K562 (cell line): ENCODE results near the gene KNDC1. TPM values are rescaled to one million over a fixed set of nuclear protein-coding genes. Genes with fewer than 3 reads are reported as not detected.

ENCODE experiments used
- ATAC-seq: fragments of 200-7000 bp; cut with Tn5 transposase; 3 replicates; pipeline ENCODE4 v1.9.1; 2020; ENCODE audit warnings: moderate library complexity
- BruUV-seq: library from RNA; stranded (reverse); fragments of 400-500 nt; replicated peaks from 2 replicates; lab custom pipeline; 2021; lab: Mats Ljungman, UMichigan
- CTCF ChIA-PET: fragments of 300-600 bp; formaldehyde crosslinking; extraction: SDS; loops from one replicate; lab custom pipeline; 2021; ENCODE audit warnings: low intra/inter-chr PET ratio; lab: Yijun Ruan, JAX
- POLR2A ChIA-PET: fragments of 300-600, 350-650 bp; sonication (Branson Sonifier 250); formaldehyde crosslinking; extraction: SDS; loops from one replicate; lab custom pipeline; 2021; ENCODE audit warnings: antibody characterized with exemption, inconsistent platforms; lab: Yijun Ruan, JAX
- DNase-seq, 4 experiments: peaks; one replicate each; pipeline versions ENCODE4 v3.0.0 to v3.0.0-alpha.2; 2011 to 2018; ENCODE audit warnings: low spot score in 3 of 4, mixed read lengths in 3 of 4; ENCODE audit errors: extremely low read depth in 1 of 4
- FAIRE-seq: peaks from 2 replicates; lab custom pipeline; 2011; peaks lifted over from hg19 to GRCh38; lab: Jason Lieb, UNC
- H2AFZ ChIP-seq: 2 replicates; pipeline ENCODE4 v1.6.0; 2011; ENCODE audit warnings: low read depth, low read length, control low read depth, inconsistent platforms
- H3K27ac ChIP-seq: fragments of 200-600 bp; 3 replicates; pipeline ENCODE4 v1.8.0; 2011; ENCODE audit warnings: low read depth, mild to moderate bottlenecking, control low read depth, inconsistent platforms, low read length, moderate library complexity, mixed read lengths; ENCODE audit errors: extremely low read depth
- H3K27me3 ChIP-seq, 2 experiments: fragments of 300-600 bp in 1 of 2; 2 replicates in 1 of 2; 3 replicates in 1 of 2; pipeline versions ENCODE4 v1.6.0 to v1.8.0; 2011; ENCODE audit warnings: inconsistent platforms in 2 of 2, low read length in 2 of 2, mild to moderate bottlenecking in 1 of 2, mixed read lengths in 1 of 2, moderate library complexity in 1 of 2; ENCODE audit not compliant: control insufficient read depth in 2 of 2, insufficient read depth in 2 of 2
- H3K36me3 ChIP-seq: fragments of 300-600 bp; 3 replicates; pipeline ENCODE4 v1.8.0; 2011; ENCODE audit warnings: mild to moderate bottlenecking, low read length, inconsistent platforms; ENCODE audit not compliant: control insufficient read depth, insufficient read depth
- H3K4me1 ChIP-seq, 2 experiments: fragments of 200-600 bp in 1 of 2; replicated peaks in 1 of 2; 2 replicates in 1 of 2; 3 replicates in 1 of 2; pipeline versions ENCODE4 v1.5.1 to v1.8.0; 2011; ENCODE audit warnings: inconsistent platforms in 2 of 2, low read length in 2 of 2, mild to moderate bottlenecking in 1 of 2, mixed read lengths in 1 of 2, moderate library complexity in 1 of 2; ENCODE audit not compliant: control insufficient read depth in 2 of 2, insufficient read depth in 2 of 2
- H3K4me2 ChIP-seq: 2 replicates; pipeline ENCODE4 v1.6.1; 2011; ENCODE audit warnings: low read length, control low read depth, inconsistent platforms, mixed read lengths; ENCODE audit not compliant: insufficient read depth
- H3K4me3 ChIP-seq: fragments of 200-600 bp; sonication (generic), shearing (Covaris generic); 2 replicates; pipeline ENCODE4 v1.5.1; 2016; ENCODE audit warnings: control low read depth, inconsistent platforms
- H3K79me2 ChIP-seq: fragments of 200-600 bp; 3 replicates; pipeline ENCODE4 v1.8.0; 2011; ENCODE audit warnings: low read length, inconsistent platforms; ENCODE audit not compliant: control insufficient read depth, insufficient read depth
- H3K9ac ChIP-seq, 2 experiments: 2 replicates each; pipeline versions ENCODE4 v1.6.0 to v1.6.1; 2011; ENCODE audit warnings: low read depth in 2 of 2, low read length in 2 of 2, control low read depth in 1 of 2, inconsistent platforms in 1 of 2, mild to moderate bottlenecking in 1 of 2, mixed read lengths in 1 of 2; ENCODE audit not compliant: insufficient read depth in 1 of 2
- H3K9me1 ChIP-seq: one replicate; pipeline ENCODE4 v1.6.0; 2011; ENCODE audit warnings: inconsistent platforms, mild to moderate bottlenecking, low read length, moderate library complexity; ENCODE audit not compliant: control insufficient read depth, insufficient read depth
- H3K9me3 ChIP-seq: replicated peaks from 2 replicates; pipeline ENCODE4 v1.5.1; 2011; ENCODE audit warnings: low read depth, low read length, inconsistent platforms; ENCODE audit not compliant: control insufficient read depth, insufficient read depth
- H4K20me1 ChIP-seq: replicated peaks from 2 replicates; pipeline ENCODE4 v1.6.1; 2011; ENCODE audit warnings: low read length, inconsistent platforms, mixed read lengths; ENCODE audit not compliant: control insufficient read depth, insufficient read depth
- GATA2 ChIP-seq: sonication (generic); formaldehyde crosslinking; IDR thresholded peaks from 2 replicates; pipeline ENCODE4 v1.4.0; 2020; ENCODE audit warnings: mild to moderate bottlenecking, missing genetic modification reagents
- NFRKB ChIP-seq: fragments of 450-650 bp; IDR thresholded peaks from 2 replicates; pipeline ENCODE4 v1.6.1; 2016; ENCODE audit warnings: low read depth
- RBM17 ChIP-seq: fragments of 200-400 bp; formaldehyde crosslinking; IDR thresholded peaks from 2 replicates; pipeline ENCODE4 v1.6.1; 2017; ENCODE audit warnings: low read depth, mild to moderate bottlenecking, low read length, borderline replicate concordance
- RFX5 ChIP-seq: IDR thresholded peaks from 2 replicates; pipeline ENCODE4 v1.6.1; 2011; ENCODE audit warnings: low read depth, mild to moderate bottlenecking, improper control_type of control experiment, low read length
- TEAD2 ChIP-seq: fragments of 450-650 bp; IDR thresholded peaks from 2 replicates; pipeline ENCODE4 v1.6.1; 2016; ENCODE audit warnings: missing genetic modification characterization, control low read depth, missing compliant biosample characterization
- UBTF ChIP-seq, 2 experiments: IDR thresholded peaks; 2 replicates each; pipeline ENCODE4 v1.6.1; 2012; ENCODE audit warnings: improper control_type of control experiment in 2 of 2, low read depth in 2 of 2, low read length in 2 of 2, borderline replicate concordance in 1 of 2
- ZBTB2 ChIP-seq: fragments of 450-650 bp; IDR thresholded peaks from 2 replicates; pipeline ENCODE4 v1.6.1; 2016; ENCODE audit warnings: antibody characterized with exemption
- ZNF584 ChIP-seq: fragments of 200-800 bp; sonication (Bioruptor generic); IDR thresholded peaks from 2 replicates; pipeline ENCODE4 v1.6.1; 2016; ENCODE audit warnings: low read depth, mild to moderate bottlenecking, missing genetic modification characterization, missing compliant biosample characterization
- WGBS: fragments of 100-300 bp; shearing (Covaris generic); methylation state at CpG from one replicate; pipeline ENCODE4 v1.1.6; 2016; ENCODE audit warnings: low coverage, mixed read lengths; ENCODE audit not compliant: insufficient coverage; ENCODE audit errors: missing lambda C conversion rate; 5-methylcytosine and 5-hydroxymethylcytosine counted together
- in situ Hi-C: fragments of 300-500 bp; cut with MboI; formaldehyde crosslinking; loops from 4 replicates; pipeline ENCODE4 v1.15.0; 2018; ENCODE audit warnings: inconsistent platforms, mixed read lengths
- intact Hi-C: fragments of 100-400 bp; cut with micrococcal nuclease; formaldehyde crosslinking; loops from 2 replicates; pipeline ENCODE4 v1.14.2; 2022
- polyA plus RNA-seq, 8 experiments: library from polyadenylated mRNA; depleted of rRNA in 4 of 8; stranded (reverse) in 5 of 8; unstranded in 3 of 8; fragments of >200 nt; fragmentation: Nextera tagmentation in 2 of 8; fragmentation: Illumina TruSeq in 1 of 8; extraction: Ambion mirVana in 2 of 8; extraction: Trizol in 1 of 8; gene quantifications; 2 replicates each; pipeline versions ENCODE4 v1.2.1 to v1.2.3, GENCODE V29; 2011 to 2014; ENCODE audit warnings: inconsistent platforms in 1 of 8, missing spikeins in 1 of 8
- total RNA-seq, 7 experiments: library from RNA; depleted of rRNA in 6 of 7; stranded (reverse); fragments of >200 nt in 6 of 7; fragmentation: Illumina TruSeq in 2 of 7; extraction: Trizol in 2 of 7; gene quantifications; 2 replicates each; pipeline versions ENCODE4 v1.2.1 to v1.2.3, GENCODE V29; 2011 to 2021; ENCODE audit warnings: low replicate concordance in 1 of 7

KNDC1 gene
- total and polyA plus RNA-seq, 9 of the 15 experiments (the other 6 are each of a cell fraction or from before 2014, with no cell fraction given), result 0.07 to 0.26 (median 0.11) TPM; not detected in 6

GRCh38 chr10:133165556-133166503 lies 5.8 kb downstream of the KNDC1 start:
- Histone ChIP-seq H4K20me1 (no peaks in the 10 kb centered on the region), H3K27ac (no peak overlapping the region), H3K4me3 (no peak overlapping the region), H3K36me3 (no peaks in the 10 kb centered on the region), H3K4me2 (no peak overlapping the region), H3K27me3 (peaks cover 3 to 76% of the 10 kb centered on the region in 2 experiments; a peak in 2 of 5 replicates), H3K79me2 (no peaks in the 10 kb centered on the region), H2AFZ (no peak overlapping the region), H3K9me1 (no peaks in the 10 kb centered on the region), H3K9me3 (no peaks in the 10 kb centered on the region), H3K4me1 (peaks cover 0 to 36% of the 10 kb centered on the region in 2 experiments; a peak in 2 of 5 replicates), H3K9ac (no peak overlapping the region)
- DNase-seq, result no peak
- no peak for FAIRE-seq
- no peak for ATAC-seq
- 20% methylated on average over 10 of the region's 40 CpGs for WGBS
- in situ Hi-C loops (no loop called here), intact Hi-C loops (no loop called here)
- ChIA-PET POLR2A (interaction anchor here (0.6 kb wide), 1 partner anchor 61 kb away, joined by 5 read pairs; no protein-coding TSS in a partner anchor), CTCF (no interaction called here)
- no TSS peak for BruUV-seq
- TF ChIP-seq ZBTB2 (no peak), RBM17 (no peak), GATA2 (CRISPR knock-in tag) (no peak), TEAD2 (tag) (no peak), UBTF (IDR thresholded peaks at IDR 0.05; ENCODE audit: borderline replicate concordance in 1 of 2, low read depth in 2 of 2, low read length in 2 of 2) (no peak), ZNF584 (no peak), NFRKB (no peak), RFX5 (no peak)
